Mesothelial cell of epicardium (in vitro differentiated cells): ENCODE data around the gene DHRS7B. TPM values are rescaled to one million over a fixed set of nuclear protein-coding genes. Genes with fewer than 3 reads are reported as not detected.
A peak's percentile ranks its signal among the peaks of the same experiment; 100 is the strongest.
"Not testable (repeated sequence)": the region's sequence is repeated elsewhere in the genome, so short reads cannot be mapped to it uniquely, and the experiment has no call there.

ENCODE experiments used
- DNase-seq, 2 experiments: peaks; one replicate each; pipeline ENCODE4 v3.0.0; 2021; ENCODE audit warnings: low spot score in 2 of 2; ENCODE audit not compliant: unreplicated experiment in 2 of 2
- H3K27ac Mint-ChIP-seq: 2 replicates; pipeline ENCODE4 v1.8.0; 2021; ENCODE audit warnings: mixed read lengths
- H3K27me3 Mint-ChIP-seq: 2 replicates; pipeline ENCODE4 v1.8.0; 2021; ENCODE audit warnings: low read depth, mixed read lengths
- H3K36me3 Mint-ChIP-seq: 2 replicates; pipeline ENCODE4 v1.8.0; 2021; ENCODE audit warnings: mixed read lengths
- H3K4me1 Mint-ChIP-seq: 2 replicates; pipeline ENCODE4 v1.8.0; 2021; ENCODE audit warnings: mixed read lengths
- H3K4me3 Mint-ChIP-seq: 2 replicates; pipeline ENCODE4 v1.8.0; 2021; ENCODE audit warnings: mild to moderate bottlenecking, moderate library complexity, mixed read lengths
- H3K9me3 Mint-ChIP-seq: 2 replicates; pipeline ENCODE4 v1.8.0; 2021; ENCODE audit warnings: mixed read lengths
- CTCF ChIP-seq: fragments of 200-600 bp; sonication (generic); IDR thresholded peaks from one replicate; pipeline ENCODE4 v1.5.0; 2021; ENCODE audit warnings: antibody characterized with exemption; ENCODE audit not compliant: unreplicated experiment
- total RNA-seq: library from RNA; stranded (reverse); gene quantifications from 3 replicates; pipeline ENCODE4 v1.2.1, GENCODE V29; 2021

DHRS7B gene
- total RNA-seq, 1 donor from 2014 or later, result 19.8 TPM

- peaks cover 3% of the 10 kb centered on the region for H3K4me1 Mint-ChIP-seq
- no peaks in the 10 kb centered on the region for H3K9me3 Mint-ChIP-seq
- peaks cover 43% of the 10 kb centered on the region for H3K27me3 Mint-ChIP-seq
- TF ChIP-seq CTCF, result peak; percentile 78
- H3K4me3 Mint-ChIP-seq, result peak overlapping the region; percentile 20
- DNase-seq, result peak; percentile 27 to 68
- no peaks in the 10 kb centered on the region for H3K36me3 Mint-ChIP-seq
- no peak overlapping the region for H3K27ac Mint-ChIP-seq
These were observed 7.4 kb upstream of the DHRS7B start for GRCh38 chr17:21119247-21119918.

GRCh38 chr17:21119919-21120249 is 6.9 kb upstream of the DHRS7B start:
- H3K36me3 Mint-ChIP-seq, result no peaks in the 10 kb centered on the region
- TF ChIP-seq CTCF, result no peak
- no peaks in the 10 kb centered on the region for H3K9me3 Mint-ChIP-seq
- peaks cover 3% of the 10 kb centered on the region for H3K4me1 Mint-ChIP-seq
- peaks cover 42% of the 10 kb centered on the region for H3K27me3 Mint-ChIP-seq
- no peak overlapping the region for H3K4me3 Mint-ChIP-seq
- no peak for DNase-seq
- no peak overlapping the region for H3K27ac Mint-ChIP-seq

DNA sequence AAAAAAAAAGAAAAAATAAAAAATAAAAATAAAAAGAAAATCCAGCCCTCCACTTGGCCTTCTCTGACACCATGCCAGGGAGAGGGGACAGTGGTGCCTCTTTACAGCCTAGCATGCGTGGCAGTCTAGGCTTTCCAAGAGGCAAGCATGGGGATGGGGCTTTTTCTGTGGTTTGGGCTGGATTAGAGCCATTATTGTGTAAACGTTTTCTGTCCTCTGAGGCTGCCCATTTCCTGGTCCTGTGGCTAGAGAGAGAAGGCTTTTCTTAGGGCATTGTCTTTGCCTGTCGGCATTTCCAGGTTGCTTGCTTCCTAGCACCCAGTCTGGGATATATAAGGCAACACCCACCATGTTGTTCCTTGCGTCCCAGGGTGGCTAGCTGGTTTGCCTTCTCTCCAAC is 2.7 kb upstream of the DHRS7B start:
- H3K27me3 Mint-ChIP-seq, result peaks cover 31% of the 10 kb centered on the region
- H3K4me1 Mint-ChIP-seq, result peaks cover 19% of the 10 kb centered on the region
- no peaks in the 10 kb centered on the region for H3K9me3 Mint-ChIP-seq
- TF ChIP-seq CTCF, result no peak
- no peak overlapping the region for H3K4me3 Mint-ChIP-seq
- no peak for DNase-seq
- H3K36me3 Mint-ChIP-seq, result no peaks in the 10 kb centered on the region
- no peak overlapping the region for H3K27ac Mint-ChIP-seq

DNA sequence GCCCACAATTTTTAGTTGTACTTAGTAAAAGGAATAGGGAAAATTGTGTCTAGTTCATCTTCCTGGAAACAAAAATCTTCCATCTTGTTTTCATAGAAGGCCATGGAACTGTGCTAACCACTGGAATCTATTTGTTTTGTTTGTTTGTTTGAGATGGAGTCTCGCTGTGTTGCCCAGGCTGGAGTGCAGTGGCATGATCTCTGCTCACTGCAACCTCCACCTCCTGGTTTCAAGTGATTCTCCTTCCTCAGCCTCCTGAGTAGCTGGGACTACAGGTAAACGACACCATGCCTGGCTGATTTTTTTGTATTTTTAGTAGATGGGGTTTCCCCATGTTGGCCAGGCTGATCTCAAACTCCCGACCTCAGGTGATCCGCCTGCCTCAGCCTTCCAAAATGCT is 2.2 kb upstream of the DHRS7B start:
- H3K9me3 Mint-ChIP-seq, H3K4me3 Mint-ChIP-seq, H3K36me3 Mint-ChIP-seq, H3K27ac Mint-ChIP-seq, DNase-seq: not testable (repeated sequence)
- Mint-ChIP-seq H3K27me3 (peaks cover 31% of the 10 kb centered on the region), H3K4me1 (peaks cover 18% of the 10 kb centered on the region)

DNA sequence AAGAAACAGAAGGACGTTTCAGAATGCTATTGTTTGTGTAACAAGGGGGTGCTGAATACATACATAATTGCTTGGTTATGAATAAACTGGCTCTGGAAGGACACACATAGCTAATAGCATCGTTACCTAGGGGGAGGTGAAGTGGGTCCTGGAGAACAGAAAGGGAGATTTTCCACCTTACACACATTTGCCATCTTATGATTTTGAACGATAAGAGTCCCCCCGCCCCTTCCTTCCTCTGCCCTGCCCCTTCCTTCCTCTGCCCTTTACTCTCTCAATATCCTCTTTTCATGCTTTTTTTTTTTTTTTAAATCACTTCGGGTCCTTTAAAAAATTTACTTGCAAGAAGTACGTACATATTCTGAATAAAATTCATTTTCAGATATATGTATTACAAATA is 902 bp upstream of the DHRS7B start:
- peaks cover 27% of the 10 kb centered on the region for H3K27me3 Mint-ChIP-seq
- no peak overlapping the region for H3K27ac Mint-ChIP-seq
- TF ChIP-seq CTCF, result no peak
- no peaks in the 10 kb centered on the region for H3K36me3 Mint-ChIP-seq
- H3K9me3 Mint-ChIP-seq, result no peaks in the 10 kb centered on the region
- no peak for DNase-seq
- peaks cover 16% of the 10 kb centered on the region for H3K4me1 Mint-ChIP-seq
- peak overlapping the region; percentile 91 for H3K4me3 Mint-ChIP-seq

DNA sequence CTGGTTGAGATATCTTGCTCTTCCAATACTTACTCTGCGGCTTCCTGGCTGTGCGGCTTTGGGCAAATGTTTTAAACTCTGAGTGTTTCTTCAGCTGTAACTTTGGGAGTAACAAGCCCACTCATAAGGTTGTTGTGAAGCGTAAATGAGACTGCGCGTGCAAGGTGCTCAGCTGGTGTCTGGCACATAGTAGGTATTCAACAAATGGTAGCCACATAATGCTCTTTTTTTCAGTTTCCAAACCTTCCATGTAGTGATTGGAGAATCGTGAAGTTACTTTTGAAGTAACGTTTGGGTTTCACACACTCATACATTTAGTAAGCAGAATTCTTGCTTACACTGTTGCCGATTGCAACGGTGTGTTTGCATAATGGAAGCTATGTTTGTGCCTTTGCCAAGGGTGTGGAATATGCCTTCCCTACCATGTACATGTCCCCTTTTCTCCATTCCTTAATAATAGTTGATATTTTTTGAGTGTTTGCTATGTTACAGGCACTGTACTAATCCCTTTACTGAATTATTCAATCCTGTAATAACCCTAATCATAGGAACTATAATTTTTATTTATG is 829 bp downstream of the DHRS7B start:
- H3K27ac Mint-ChIP-seq, result peak overlapping the region; percentile 96

More for the DNA sequence above, 829 bp downstream of the DHRS7B start:
- peaks cover 6% of the 10 kb centered on the region for H3K9me3 Mint-ChIP-seq
- H3K4me3 Mint-ChIP-seq, result peak overlapping the region; percentile 91
- H3K27me3 Mint-ChIP-seq, result peaks cover 19% of the 10 kb centered on the region
- H3K4me1 Mint-ChIP-seq, result peaks cover 16% of the 10 kb centered on the region
- no peak for TF ChIP-seq CTCF
- no peaks in the 10 kb centered on the region for H3K36me3 Mint-ChIP-seq
- DNase-seq, result no peak
